ENCODE results near the gene TMC6. TPM values are rescaled to one million over a fixed set of nuclear protein-coding genes. Genes with fewer than 3 reads are reported as not detected.
"Not testable (repeated sequence)": the region's sequence is repeated elsewhere in the genome, so short reads cannot be mapped to it uniquely, and the experiment has no call there.

TMC6 gene
- polyA plus RNA-seq, 1 donor (not counting 4 experiments of a cell fraction or from before 2014, with no cell fraction given), result 20.4 TPM

GRCh38 chr17:78086740-78087139 is 41.8 kb downstream of the TMC6 start:
- no peak for FAIRE-seq
- no peaks in the 10 kb centered on the region for H3K36me3 ChIP-seq (ENCODE audit: control insufficient read depth in 2 of 2, extremely low read depth in 1 of 2, insufficient read depth in 2 of 2, low read length in 2 of 2)

GRCh38 chr17:78082988-78083387 is 45.6 kb downstream of the TMC6 start:
- H3K4me3 ChIP-seq (ENCODE audit: control insufficient read depth in 2 of 3, extremely low read depth in 1 of 3, insufficient read depth in 2 of 3, low read depth in 1 of 3, low read length in 3 of 3), result no peak overlapping the region
- DNase-seq (ENCODE audit: low read depth, low spot score), result no peak
- no peaks in the 10 kb centered on the region for H3K36me3 ChIP-seq (ENCODE audit: control insufficient read depth in 2 of 2, extremely low read depth in 1 of 2, insufficient read depth in 2 of 2, low read length in 2 of 2)
- no peak overlapping the region for H3K9ac ChIP-seq (ENCODE audit: control insufficient read depth, extremely low read depth, insufficient read depth, low read length)
- no peaks in the 10 kb centered on the region for H4K20me1 ChIP-seq (ENCODE audit: control insufficient read depth, extremely low read depth, insufficient read depth, low read length)
- H3K9me1 ChIP-seq (ENCODE audit: control insufficient read depth, extremely low read depth, insufficient read depth, low read length), result no peaks in the 10 kb centered on the region
- H2AFZ ChIP-seq (ENCODE audit: control insufficient read depth, low read length), result no peak overlapping the region
- TF ChIP-seq CTCF (optimal IDR thresholded peaks at IDR 0.05 in 1 of 3, IDR thresholded peaks at IDR 0.05 in 1 of 3, conservative IDR thresholded peaks at IDR 0.05 in 1 of 3; ENCODE audit: extremely low read depth in 1 of 3, insufficient read depth in 2 of 3, low read length in 3 of 3) (no peak), EZH2 (IDR thresholded peaks at IDR 0.05; ENCODE audit: low read length) (no peak)
- no peaks in the 10 kb centered on the region for H3K27me3 ChIP-seq (ENCODE audit: control insufficient read depth, extremely low read depth, insufficient read depth, low read length)
- dilution Hi-C loops (cut with MboI; ENCODE audit: extremely low pct_ligation_motif_present, low sequenced_read_pairs), result no loop called here
- no peaks in the 10 kb centered on the region for H3K79me2 ChIP-seq (ENCODE audit: control insufficient read depth, insufficient read depth, low read length)
- H3K9me3 ChIP-seq (ENCODE audit: control insufficient read depth, low read depth, low read length), result no peaks in the 10 kb centered on the region
- no peak overlapping the region for H3K4me2 ChIP-seq (ENCODE audit: control insufficient read depth, extremely low read depth, insufficient read depth, low read depth, low read length)
- no peak overlapping the region for H3K27ac ChIP-seq (ENCODE audit: control insufficient read depth, insufficient read depth, low read length)
- no peaks in the 10 kb centered on the region for H3K4me1 ChIP-seq (ENCODE audit: control insufficient read depth, extremely low read depth, insufficient read depth, low read length)
- no peak for FAIRE-seq

More at GRCh38 chr17:78086740-78087139, 41.8 kb downstream of the TMC6 start:
- DNase-seq (ENCODE audit: low read depth, low spot score), result no peak
- H3K9me1 ChIP-seq (ENCODE audit: control insufficient read depth, extremely low read depth, insufficient read depth, low read length), result no peaks in the 10 kb centered on the region
- no peaks in the 10 kb centered on the region for H3K9me3 ChIP-seq (ENCODE audit: control insufficient read depth, low read depth, low read length)
- no peaks in the 10 kb centered on the region for H4K20me1 ChIP-seq (ENCODE audit: control insufficient read depth, extremely low read depth, insufficient read depth, low read length)
- no peak overlapping the region for H3K4me2 ChIP-seq (ENCODE audit: control insufficient read depth, extremely low read depth, insufficient read depth, low read depth, low read length)
- dilution Hi-C loops (cut with MboI; ENCODE audit: extremely low pct_ligation_motif_present, low sequenced_read_pairs), result no loop called here
- TF ChIP-seq EZH2 (IDR thresholded peaks at IDR 0.05; ENCODE audit: low read length) (no peak), CTCF (optimal IDR thresholded peaks at IDR 0.05 in 1 of 3, IDR thresholded peaks at IDR 0.05 in 1 of 3, conservative IDR thresholded peaks at IDR 0.05 in 1 of 3; ENCODE audit: extremely low read depth in 1 of 3, insufficient read depth in 2 of 3, low read length in 3 of 3) (no peak)
- H3K27me3 ChIP-seq (ENCODE audit: control insufficient read depth, extremely low read depth, insufficient read depth, low read length), result no peaks in the 10 kb centered on the region
- no peaks in the 10 kb centered on the region for H3K4me1 ChIP-seq (ENCODE audit: control insufficient read depth, extremely low read depth, insufficient read depth, low read length)
- H3K4me3 ChIP-seq (ENCODE audit: control insufficient read depth in 2 of 3, extremely low read depth in 1 of 3, insufficient read depth in 2 of 3, low read depth in 1 of 3, low read length in 3 of 3), result no peak overlapping the region
- H2AFZ ChIP-seq (ENCODE audit: control insufficient read depth, low read length), result no peak overlapping the region
- no peak overlapping the region for H3K9ac ChIP-seq (ENCODE audit: control insufficient read depth, extremely low read depth, insufficient read depth, low read length)
- H3K79me2 ChIP-seq (ENCODE audit: control insufficient read depth, insufficient read depth, low read length), result no peaks in the 10 kb centered on the region
- H3K27ac ChIP-seq (ENCODE audit: control insufficient read depth, insufficient read depth, low read length), result no peak overlapping the region

- H3K9ac ChIP-seq (ENCODE audit: control insufficient read depth, extremely low read depth, insufficient read depth, low read length); DNase-seq (ENCODE audit: low read depth, low spot score); H3K36me3 ChIP-seq (ENCODE audit: control insufficient read depth in 2 of 2, extremely low read depth in 1 of 2, insufficient read depth in 2 of 2, low read length in 2 of 2); H3K4me2 ChIP-seq (ENCODE audit: control insufficient read depth, extremely low read depth, insufficient read depth, low read depth, low read length); H3K4me1 ChIP-seq (ENCODE audit: control insufficient read depth, extremely low read depth, insufficient read depth, low read length); H3K79me2 ChIP-seq (ENCODE audit: control insufficient read depth, insufficient read depth, low read length); H2AFZ ChIP-seq (ENCODE audit: control insufficient read depth, low read length); H3K4me3 ChIP-seq (ENCODE audit: control insufficient read depth in 2 of 3, extremely low read depth in 1 of 3, insufficient read depth in 2 of 3, low read depth in 1 of 3, low read length in 3 of 3); H3K9me3 ChIP-seq (ENCODE audit: control insufficient read depth, low read depth, low read length); dilution Hi-C loops (cut with MboI; ENCODE audit: extremely low pct_ligation_motif_present, low sequenced_read_pairs); H3K9me1 ChIP-seq (ENCODE audit: control insufficient read depth, extremely low read depth, insufficient read depth, low read length); FAIRE-seq; H4K20me1 ChIP-seq (ENCODE audit: control insufficient read depth, extremely low read depth, insufficient read depth, low read length); H3K27ac ChIP-seq (ENCODE audit: control insufficient read depth, insufficient read depth, low read length); H3K27me3 ChIP-seq (ENCODE audit: control insufficient read depth, extremely low read depth, insufficient read depth, low read length): not testable (repeated sequence)
Measured at GRCh38 chr17:78082355-78082872, 46.1 kb downstream of the TMC6 start.

Data from keratinocyte (primary cell).